ENCODE results near the gene ATG4B. TPM values are rescaled to one million over a fixed set of nuclear protein-coding genes. Genes with fewer than 3 reads are reported as not detected.

Gene ATG4B
- total RNA-seq, 1 experiment from 2014 or later = 70.9 TPM

GRCh38 chr2:241652142-241652541 is 14.6 kb downstream of the ATG4B start:
- intact Hi-C loops (cut with micrococcal nuclease) = no loop called here
- no TSS peak for BruUV-seq (replicated peaks)
- Mint-ChIP-seq H3K9me3 (ENCODE audit: unreplicated experiment) (no peaks in the 10 kb centered on the region), H3K27me3 (ENCODE audit: insufficient read depth, unreplicated experiment) (no peaks in the 10 kb centered on the region), H3K27ac (ENCODE audit: low read depth, unreplicated experiment) (no peak overlapping the region), H3K4me3 (ENCODE audit: unreplicated experiment) (no peak overlapping the region), H3K4me1 (ENCODE audit: insufficient read depth, unreplicated experiment) (no peaks in the 10 kb centered on the region), H3K36me3 (ENCODE audit: insufficient read depth, unreplicated experiment) (peaks cover 55% of the 10 kb centered on the region)
- CTCF ChIA-PET = no interaction called here
- no peak for DNase-seq (ENCODE audit: unreplicated experiment)
- TF ChIP-seq CTCF (IDR thresholded peaks at IDR 0.05; ENCODE audit: unreplicated experiment) = no peak
- POLR2A ChIA-PET = interaction anchor here (0.6 kb wide), 1 partner anchor 93 kb away, joined by 3 read pairs; no protein-coding TSS in a partner anchor

- POLR2A ChIA-PET = no interaction called here
- Mint-ChIP-seq H3K4me1 (ENCODE audit: insufficient read depth, unreplicated experiment) (no peaks in the 10 kb centered on the region), H3K9me3 (ENCODE audit: unreplicated experiment) (no peaks in the 10 kb centered on the region), H3K36me3 (ENCODE audit: insufficient read depth, unreplicated experiment) (peaks cover 61% of the 10 kb centered on the region), H3K27ac (ENCODE audit: low read depth, unreplicated experiment) (no peak overlapping the region), H3K27me3 (ENCODE audit: insufficient read depth, unreplicated experiment) (no peaks in the 10 kb centered on the region), H3K4me3 (ENCODE audit: unreplicated experiment) (no peak overlapping the region)
- CTCF ChIA-PET = no interaction called here
- no TSS peak for BruUV-seq (replicated peaks)
- TF ChIP-seq CTCF (IDR thresholded peaks at IDR 0.05; ENCODE audit: unreplicated experiment) = no peak
- intact Hi-C loops (cut with micrococcal nuclease) = no loop called here
- DNase-seq (ENCODE audit: unreplicated experiment) = no peak
Measured at GRCh38 chr2:241652722-241653121, 15.2 kb downstream of the ATG4B start.

GRCh38 chr2:241653210-241653750 is 15.8 kb downstream of the ATG4B start:
- intact Hi-C loops (cut with micrococcal nuclease) = no loop called here
- H3K36me3 Mint-ChIP-seq (ENCODE audit: insufficient read depth, unreplicated experiment) = peaks cover 67% of the 10 kb centered on the region
- TF ChIP-seq CTCF (IDR thresholded peaks at IDR 0.05; ENCODE audit: unreplicated experiment) = no peak
- no peak overlapping the region for H3K4me3 Mint-ChIP-seq (ENCODE audit: unreplicated experiment)
- CTCF ChIA-PET = interaction anchor here (0.7 kb wide), 1 partner anchor 266 kb away, joined by 3 read pairs; no protein-coding TSS in a partner anchor
- no peaks in the 10 kb centered on the region for H3K4me1 Mint-ChIP-seq (ENCODE audit: insufficient read depth, unreplicated experiment)
- POLR2A ChIA-PET = no interaction called here
- no peaks in the 10 kb centered on the region for H3K9me3 Mint-ChIP-seq (ENCODE audit: unreplicated experiment)
- H3K27me3 Mint-ChIP-seq (ENCODE audit: insufficient read depth, unreplicated experiment) = no peaks in the 10 kb centered on the region
- BruUV-seq (replicated peaks) = no TSS peak
- DNase-seq (ENCODE audit: unreplicated experiment) = no peak
- H3K27ac Mint-ChIP-seq (ENCODE audit: low read depth, unreplicated experiment) = no peak overlapping the region

GRCh38 chr2:241654551-241654950 is 17.1 kb downstream of the ATG4B start:
- no peak overlapping the region for H3K4me3 Mint-ChIP-seq (ENCODE audit: unreplicated experiment)
- no TSS peak for BruUV-seq (replicated peaks)
- no peaks in the 10 kb centered on the region for H3K9me3 Mint-ChIP-seq (ENCODE audit: unreplicated experiment)
- CTCF ChIA-PET = interaction anchor here (0.6 to 0.7 kb wide), 2 partner anchors 161 to 1321 kb away, joined by 3 read pairs; no protein-coding TSS in a partner anchor
- H3K4me1 Mint-ChIP-seq (ENCODE audit: insufficient read depth, unreplicated experiment) = no peaks in the 10 kb centered on the region
- intact Hi-C loops (cut with micrococcal nuclease) = no loop called here
- peaks cover 78% of the 10 kb centered on the region for H3K36me3 Mint-ChIP-seq (ENCODE audit: insufficient read depth, unreplicated experiment)
- DNase-seq (ENCODE audit: unreplicated experiment) = no peak
- H3K27me3 Mint-ChIP-seq (ENCODE audit: insufficient read depth, unreplicated experiment) = no peaks in the 10 kb centered on the region
- POLR2A ChIA-PET = interaction anchor here (0.6 kb wide), 1 partner anchor 362 kb away, joined by 3 read pairs; no protein-coding TSS in a partner anchor
- no peak overlapping the region for H3K27ac Mint-ChIP-seq (ENCODE audit: low read depth, unreplicated experiment)
- TF ChIP-seq CTCF (IDR thresholded peaks at IDR 0.05; ENCODE audit: unreplicated experiment) = no peak

Data from MCF 10A (cell line).